Measurements from ENCODE around the gene FMNL2.
"Not testable (repeated sequence)": the region's sequence is repeated elsewhere in the genome, so short reads cannot be mapped to it uniquely, and the experiment has no call there.

Gene FMNL2

GRCh38 chr2:152335016-152335725 lies at the start of gene FMNL2:
Gene FMNL2, plus strand, starts transcription at chr2:152335174.
- no peak for DNase-seq (ENCODE audit: low read depth)

- DNase-seq (ENCODE audit: low read depth) = no peak
These were observed 42.0 kb upstream of the FMNL2 start for GRCh38 chr2:152292991-152293390.

- no peak for DNase-seq (ENCODE audit: low read depth)
These were observed 37.3 kb upstream of the FMNL2 start for GRCh38 chr2:152297715-152298114.

GRCh38 chr2:152298754-152299153 lies 36.2 kb upstream of the FMNL2 start:
- no peak for DNase-seq (ENCODE audit: low read depth)

- no peak for DNase-seq (ENCODE audit: low read depth)
These were observed 33.8 kb upstream of the FMNL2 start for GRCh38 chr2:152301131-152301530.

- no peak for DNase-seq (ENCODE audit: low read depth)
These were observed 31.0 kb upstream of the FMNL2 start for GRCh38 chr2:152303951-152304350.

- no peak for DNase-seq (ENCODE audit: low read depth)
These were observed 30.1 kb upstream of the FMNL2 start for GRCh38 chr2:152304836-152305235.

- no peak for DNase-seq (ENCODE audit: low read depth)
These were observed 27.1 kb upstream of the FMNL2 start for GRCh38 chr2:152307863-152308262.

- DNase-seq (ENCODE audit: low read depth) = no peak
These were observed 25.4 kb upstream of the FMNL2 start for GRCh38 chr2:152309352-152310214.

GRCh38 chr2:152319822-152320570 lies 15.0 kb upstream of the FMNL2 start:
- DNase-seq (ENCODE audit: low read depth) = no peak

- DNase-seq (ENCODE audit: low read depth) = no peak
These were observed 14.2 kb upstream of the FMNL2 start for GRCh38 chr2:152320814-152321213.

GRCh38 chr2:152322222-152322621 lies 12.8 kb upstream of the FMNL2 start:
- no peak for DNase-seq (ENCODE audit: low read depth)

GRCh38 chr2:152325126-152325525 lies 9.8 kb upstream of the FMNL2 start:
- not testable (repeated sequence) for DNase-seq (ENCODE audit: low read depth)

GRCh38 chr2:152326710-152327109 lies 8.3 kb upstream of the FMNL2 start:
- no peak for DNase-seq (ENCODE audit: low read depth)

GRCh38 chr2:152328013-152328412 lies 7.0 kb upstream of the FMNL2 start:
- DNase-seq (ENCODE audit: low read depth) = no peak

GRCh38 chr2:152330235-152330866 lies 4.6 kb upstream of the FMNL2 start:
- DNase-seq (ENCODE audit: low read depth) = no peak

- DNase-seq (ENCODE audit: low read depth) = no peak
These were observed 316 bp upstream of the FMNL2 start for GRCh38 chr2:152334701-152335015.

- no peak for DNase-seq (ENCODE audit: low read depth)
These were observed 748 bp downstream of the FMNL2 start for GRCh38 chr2:152335726-152336118.

GRCh38 chr2:152336119-152336853 lies 1.3 kb downstream of the FMNL2 start:
- DNase-seq (ENCODE audit: low read depth) = no peak

- DNase-seq (ENCODE audit: low read depth) = no peak
These were observed 2.0 kb downstream of the FMNL2 start for GRCh38 chr2:152336854-152337510.

- DNase-seq (ENCODE audit: low read depth) = no peak
These were observed 2.5 kb downstream of the FMNL2 start for GRCh38 chr2:152337511-152337903.

Data from activated T-helper 9 cell treated with anti-CD3 and anti-CD28 coated beads, Interleukin-2, amount 50 U/mL, for 16 hours (primary cell).